Naive thymus-derived CD8-positive, alpha-beta T cell (primary cell): ENCODE results near the gene DPPA2. TPM values are rescaled to one million over a fixed set of nuclear protein-coding genes. Genes with fewer than 3 reads are reported as not detected.

ENCODE experiments used
- ATAC-seq, 2 donors: fragments of 150-1000 bp; cut with Tn5 transposase in 1 of 2; sonication (Bioruptor Pico), chemical (Tn5 transposase) in 1 of 2; 1 replicate in 1 of 2; 2 replicates in 1 of 2; pipeline ENCODE4 v1.10.0; 2021; ENCODE audit warnings: mild to moderate bottlenecking in 2 of 2, moderate library complexity in 2 of 2
- POLR2A ChIA-PET: fragments of 350-600 bp; sonication (Branson Sonifier 250); formaldehyde crosslinking; loops from one replicate; lab custom pipeline; 2021; ENCODE audit warnings: antibody characterized with exemption; lab: Charles Lee
- DNase-seq, 10 donors: peaks; one replicate each; pipeline versions ENCODE4 v3.0.0 to v3.0.0-alpha.2; 2020 to 2022
- H3K27ac Mint-ChIP-seq, 10 donors: one replicate each; pipeline ENCODE4 v1.8.0; 2020 to 2022; ENCODE audit warnings: mild to moderate bottlenecking in 10 of 10, mixed read lengths in 10 of 10, moderate library complexity in 4 of 10, inconsistent platforms in 1 of 10
- H3K27me3 Mint-ChIP-seq, 5 donors: one replicate each; pipeline ENCODE4 v1.8.0; 2021 to 2022; ENCODE audit warnings: mixed read lengths in 5 of 5
- H3K36me3 Mint-ChIP-seq, 3 donors: one replicate each; pipeline ENCODE4 v1.8.0; 2020 to 2022; ENCODE audit warnings: mixed read lengths in 3 of 3, mild to moderate bottlenecking in 2 of 3, inconsistent platforms in 1 of 3
- H3K4me1 Mint-ChIP-seq, 4 donors: one replicate each; pipeline ENCODE4 v1.8.0; 2021 to 2022; ENCODE audit warnings: mixed read lengths in 4 of 4
- H3K4me3 Mint-ChIP-seq, 10 donors: one replicate each; pipeline ENCODE4 v1.8.0; 2020 to 2022; ENCODE audit warnings: mild to moderate bottlenecking in 10 of 10, mixed read lengths in 10 of 10, moderate library complexity in 6 of 10, inconsistent platforms in 1 of 10
- H3K9me3 Mint-ChIP-seq, 9 donors: one replicate each; pipeline ENCODE4 v1.8.0; 2020 to 2022; ENCODE audit warnings: mixed read lengths in 9 of 9, mild to moderate bottlenecking in 3 of 9, inconsistent platforms in 1 of 9, moderate library complexity in 1 of 9
- polyA plus RNA-seq, 3 donors: library from polyadenylated mRNA; unstranded; fragments of 300-500 nt; fragmentation: Illumina TruSeq; gene quantifications; one replicate each; pipeline ENCODE4 v1.2.3, GENCODE V29; 2021
- total RNA-seq, 8 experiments: library from RNA in 2 of 8; stranded (reverse) in 2 of 8; gene quantifications; one replicate each; pipeline ENCODE4 v1.2.3 and lab custom pipeline; 2021 to 2026

Gene DPPA2
- total and polyA plus RNA-seq, 5 experiments from 2014 or later = not detected

GRCh38 chr3:109339197-109339596 is 22.9 kb upstream of the DPPA2 start:
- no peak for ATAC-seq
- no peak for DNase-seq
- peaks cover 5 to 18% (median 12%) of the 10 kb centered on the region in 4 donors for H3K4me1 Mint-ChIP-seq
- POLR2A ChIA-PET = no interaction called here
- no peaks in the 10 kb centered on the region for H3K9me3 Mint-ChIP-seq
- peaks cover 0 to 4% (median 0%) of the 10 kb centered on the region in 3 donors for H3K36me3 Mint-ChIP-seq
- H3K27ac Mint-ChIP-seq = no peak overlapping the region
- H3K27me3 Mint-ChIP-seq = peaks cover 14 to 30% (median 19%) of the 10 kb centered on the region in 5 donors
- no peak overlapping the region for H3K4me3 Mint-ChIP-seq

GRCh38 chr3:109338322-109338721 is 22.0 kb upstream of the DPPA2 start:
- Mint-ChIP-seq H3K4me1 (peaks cover 5 to 18% (median 12%) of the 10 kb centered on the region in 4 donors), H3K36me3 (peaks cover 0 to 4% (median 0%) of the 10 kb centered on the region in 3 donors), H3K9me3 (no peaks in the 10 kb centered on the region), H3K27ac (no peak overlapping the region), H3K27me3 (peaks cover 14 to 30% (median 19%) of the 10 kb centered on the region in 5 donors), H3K4me3 (peak overlapping the region in 1 of 10 donors; percentile 91)
- DNase-seq (no peak), ATAC-seq (no peak)
- POLR2A ChIA-PET = no interaction called here

GRCh38 chr3:109337393-109337792 is 21.1 kb upstream of the DPPA2 start, which contains the start of gene DPPA4:
TSS of gene DPPA4 (minus strand) at chr3:109337546. CDS start at chr3:109337517, 29 bp downstream.
- POLR2A ChIA-PET = no interaction called here
- no peaks in the 10 kb centered on the region for H3K9me3 Mint-ChIP-seq
- peak in 1 of 10 donors; percentile 1 for DNase-seq
- no peak for ATAC-seq
- peaks cover 14 to 30% (median 19%) of the 10 kb centered on the region in 5 donors for H3K27me3 Mint-ChIP-seq
- peaks cover 0 to 4% (median 0%) of the 10 kb centered on the region in 3 donors for H3K36me3 Mint-ChIP-seq
- peaks cover 5 to 18% (median 12%) of the 10 kb centered on the region in 4 donors for H3K4me1 Mint-ChIP-seq
- peak within 1 kb of the TSS in 6 of 10 donors; percentile 1 to 79 (median 41) for H3K27ac Mint-ChIP-seq
- peak within 1 kb of the TSS; percentile 67 to 91 (median 79) for H3K4me3 Mint-ChIP-seq

- DNase-seq (peak in 2 of 10 donors; percentile 9 to 36), ATAC-seq (peak; percentile 49 to 57)
Measured at GRCh38 chr3:109336291-109336861, 20.1 kb upstream of the DPPA2 start.

DNA sequence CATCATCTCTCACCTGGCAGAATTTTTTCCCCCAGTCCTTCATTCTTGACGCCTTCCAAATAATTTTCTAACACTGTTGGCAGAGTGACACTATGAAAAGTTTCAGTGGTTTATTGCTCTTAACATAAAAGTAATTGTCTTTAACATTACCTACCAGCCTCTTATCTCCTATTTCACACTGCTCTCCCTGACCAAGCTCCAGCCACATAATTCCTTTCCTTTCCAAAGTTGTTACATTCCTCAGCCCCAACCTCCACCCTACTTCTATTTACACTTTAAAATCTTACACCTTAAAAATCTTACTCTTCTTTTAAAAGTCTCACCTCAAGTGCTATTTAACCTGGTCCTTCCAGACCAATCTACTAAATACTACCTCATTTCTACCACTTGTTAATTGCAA is 18.3 kb upstream of the DPPA2 start:
- Mint-ChIP-seq H3K27me3 (peaks cover 14 to 30% (median 19%) of the 10 kb centered on the region in 5 donors), H3K4me3 (no peak overlapping the region), H3K4me1 (peaks cover 5 to 18% (median 12%) of the 10 kb centered on the region in 4 donors), H3K9me3 (no peaks in the 10 kb centered on the region), H3K36me3 (peaks cover 0 to 4% (median 0%) of the 10 kb centered on the region in 3 donors), H3K27ac (peak overlapping the region in 1 of 10 donors; percentile 46)
- POLR2A ChIA-PET = no interaction called here
- ATAC-seq (no peak), DNase-seq (no peak)

More at GRCh38 chr3:109336291-109336861, 20.1 kb upstream of the DPPA2 start:
- H3K27me3 Mint-ChIP-seq = peaks cover 14 to 30% (median 19%) of the 10 kb centered on the region in 5 donors
- peaks cover 5 to 18% (median 12%) of the 10 kb centered on the region in 4 donors for H3K4me1 Mint-ChIP-seq
- H3K27ac Mint-ChIP-seq = peak overlapping the region in 4 of 10 donors; percentile 1 to 72 (median 41)
- H3K36me3 Mint-ChIP-seq = peaks cover 0 to 4% (median 0%) of the 10 kb centered on the region in 3 donors
- H3K9me3 Mint-ChIP-seq = no peaks in the 10 kb centered on the region
- peak overlapping the region; percentile 67 to 91 (median 78) for H3K4me3 Mint-ChIP-seq
- POLR2A ChIA-PET = no interaction called here

- Mint-ChIP-seq H3K4me1 (peaks cover 3 to 7% (median 5%) of the 10 kb centered on the region in 4 donors), H3K36me3 (peaks cover 0 to 4% (median 0%) of the 10 kb centered on the region in 3 donors), H3K9me3 (no peaks in the 10 kb centered on the region), H3K27me3 (peaks cover 6 to 15% (median 6%) of the 10 kb centered on the region in 5 donors), H3K4me3 (no peak overlapping the region), H3K27ac (no peak overlapping the region)
- DNase-seq = no peak
- ATAC-seq = no peak
- POLR2A ChIA-PET = interaction anchor here (0.7 kb wide), 1 partner anchor 628 kb away, joined by 9 read pairs; no protein-coding TSS in a partner anchor
Measured at GRCh38 chr3:109331692-109332091, 15.4 kb upstream of the DPPA2 start.

DNA sequence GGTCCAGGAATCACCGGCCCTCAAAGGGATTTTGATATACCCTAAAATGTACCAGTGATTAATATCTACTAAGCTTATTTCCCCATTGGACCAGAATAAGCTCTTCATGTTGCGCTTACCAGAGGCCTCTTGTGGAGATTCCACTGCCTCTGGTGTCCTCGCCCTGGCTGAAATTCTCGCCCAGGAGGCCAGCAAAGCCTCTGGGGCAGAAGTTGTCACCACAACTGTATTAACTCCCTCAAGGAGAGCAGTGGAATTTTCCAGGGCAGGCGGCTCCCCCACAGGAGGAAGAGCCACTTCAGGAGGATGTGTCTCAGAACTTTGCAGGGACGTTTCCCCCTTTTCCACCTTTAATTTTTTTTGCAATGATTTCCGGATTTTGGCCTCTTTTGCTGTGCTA is 14.1 kb upstream of the DPPA2 start:
- no peak for DNase-seq
- no peak for ATAC-seq
- Mint-ChIP-seq H3K9me3 (no peaks in the 10 kb centered on the region), H3K36me3 (no peaks in the 10 kb centered on the region), H3K27me3 (peaks cover 0 to 8% (median 4%) of the 10 kb centered on the region in 5 donors), H3K4me1 (no peaks in the 10 kb centered on the region), H3K4me3 (no peak overlapping the region), H3K27ac (no peak overlapping the region)
- POLR2A ChIA-PET = no interaction called here

DNA sequence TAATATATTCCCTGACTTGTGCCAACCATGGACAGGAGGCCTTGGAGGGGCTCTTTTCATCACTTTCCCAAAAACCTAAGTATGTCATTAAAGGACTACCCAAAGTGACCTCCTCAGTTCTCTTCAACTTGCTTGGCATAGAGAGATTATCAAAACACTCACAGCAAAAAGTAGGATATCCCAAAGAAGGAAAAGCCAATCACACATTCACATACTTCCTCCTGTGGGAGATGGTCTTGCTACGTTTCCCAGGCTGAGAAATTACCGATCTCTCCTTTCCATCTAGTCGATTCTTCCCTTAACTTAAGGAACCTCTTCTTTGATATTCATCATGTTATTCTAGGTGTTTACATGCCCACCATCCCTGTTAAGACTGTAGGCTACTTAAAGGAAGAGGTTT is 11.9 kb upstream of the DPPA2 start:
- Mint-ChIP-seq H3K36me3 (no peaks in the 10 kb centered on the region), H3K27ac (no peak overlapping the region), H3K4me1 (no peaks in the 10 kb centered on the region), H3K27me3 (no peaks in the 10 kb centered on the region), H3K4me3 (no peak overlapping the region), H3K9me3 (no peaks in the 10 kb centered on the region)
- ATAC-seq (no peak), DNase-seq (no peak)
- POLR2A ChIA-PET = no interaction called here

DNA sequence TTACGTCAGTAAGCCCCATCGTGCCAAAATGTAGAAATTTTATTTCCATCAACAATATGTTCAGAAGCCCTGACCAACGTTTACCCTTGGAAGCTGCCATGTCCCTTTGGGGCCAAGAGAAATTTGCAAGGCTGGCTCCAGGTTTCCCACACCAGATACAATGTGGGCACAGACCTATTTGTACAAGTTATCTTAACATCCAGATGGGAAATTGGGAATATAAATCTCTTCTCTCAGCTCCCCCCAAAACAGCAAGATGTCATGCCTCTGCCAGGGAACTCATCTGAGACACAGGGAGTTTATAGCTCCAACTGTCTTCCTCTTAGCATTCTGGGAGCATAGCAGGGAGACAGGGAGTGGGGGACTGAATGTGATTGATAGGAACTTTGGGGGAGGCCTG is 9.3 kb upstream of the DPPA2 start:
- no peaks in the 10 kb centered on the region for H3K27me3 Mint-ChIP-seq
- POLR2A ChIA-PET = no interaction called here
- no peak overlapping the region for H3K27ac Mint-ChIP-seq

DNA sequence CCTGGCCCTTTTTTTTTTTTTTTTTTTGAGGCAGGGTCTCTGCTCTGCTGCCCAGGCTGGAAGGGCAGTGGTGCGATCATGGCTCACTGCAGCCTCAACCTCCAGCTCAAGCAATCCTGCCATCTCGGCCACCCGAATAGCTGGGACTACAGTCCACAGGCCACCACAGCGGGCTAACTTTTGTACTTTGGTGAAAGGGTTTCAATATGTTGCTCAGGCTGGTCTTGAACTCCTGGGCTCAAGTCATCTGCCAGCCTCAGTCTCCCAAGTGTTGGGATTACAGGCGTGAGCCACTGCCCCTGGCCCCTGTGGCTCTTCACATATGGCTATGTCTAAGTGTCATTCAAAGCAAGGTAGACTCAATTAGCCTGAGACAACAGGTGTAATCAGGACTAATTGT is 8.8 kb upstream of the DPPA2 start:
- Mint-ChIP-seq H3K27me3 (no peaks in the 10 kb centered on the region), H3K4me3 (no peak overlapping the region), H3K27ac (no peak overlapping the region), H3K4me1 (no peaks in the 10 kb centered on the region), H3K36me3 (no peaks in the 10 kb centered on the region), H3K9me3 (peaks cover 0 to 3% (median 0%) of the 10 kb centered on the region in 9 donors)
- ATAC-seq (no peak), DNase-seq (no peak)
- POLR2A ChIA-PET = no interaction called here

More for the DNA sequence above, 9.3 kb upstream of the DPPA2 start:
- ATAC-seq (no peak), DNase-seq (no peak)
- no peaks in the 10 kb centered on the region for H3K4me1 Mint-ChIP-seq
- H3K36me3 Mint-ChIP-seq = no peaks in the 10 kb centered on the region
- H3K9me3 Mint-ChIP-seq = peaks cover 0 to 3% (median 0%) of the 10 kb centered on the region in 9 donors
- H3K4me3 Mint-ChIP-seq = no peak overlapping the region

- peaks cover 0 to 4% (median 0%) of the 10 kb centered on the region in 3 donors for H3K36me3 Mint-ChIP-seq
- no peaks in the 10 kb centered on the region for H3K4me1 Mint-ChIP-seq
- ATAC-seq (no peak), DNase-seq (no peak)
- POLR2A ChIA-PET = no interaction called here
- H3K27ac Mint-ChIP-seq = no peak overlapping the region
- peaks cover 0 to 3% (median 0%) of the 10 kb centered on the region in 9 donors for H3K9me3 Mint-ChIP-seq
- peaks cover 0 to 2% (median 0%) of the 10 kb centered on the region in 5 donors for H3K27me3 Mint-ChIP-seq
- H3K4me3 Mint-ChIP-seq = no peak overlapping the region
Measured at GRCh38 chr3:109313061-109313460, 3.3 kb downstream of the DPPA2 start.

DNA sequence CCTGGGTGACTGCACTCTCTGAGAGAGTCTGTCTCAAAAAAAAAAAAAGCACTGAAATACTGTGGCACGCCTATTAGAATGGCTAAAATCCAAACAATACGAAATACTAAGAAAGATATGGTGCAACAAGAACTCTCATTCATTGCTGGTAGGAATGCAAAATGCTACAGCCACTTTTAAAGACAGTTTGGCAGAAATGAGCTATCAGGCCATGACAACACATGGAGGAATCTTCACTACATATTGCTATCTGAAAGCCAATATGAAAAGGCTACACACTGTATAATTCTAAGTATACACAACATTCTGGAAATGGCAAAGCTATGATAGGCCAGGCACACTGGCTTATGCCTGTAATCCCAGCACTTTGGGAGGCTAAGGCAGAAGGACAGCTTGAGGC is 18.8 kb downstream of the DPPA2 start:
- Mint-ChIP-seq H3K9me3 (peaks cover 0 to 2% (median 0%) of the 10 kb centered on the region in 9 donors), H3K4me1 (no peaks in the 10 kb centered on the region), H3K36me3 (no peaks in the 10 kb centered on the region), H3K27me3 (peaks cover 0 to 3% (median 0%) of the 10 kb centered on the region in 5 donors), H3K4me3 (no peak overlapping the region), H3K27ac (no peak overlapping the region)
- no peak for DNase-seq
- POLR2A ChIA-PET = no interaction called here
- no peak for ATAC-seq

- no peak overlapping the region for H3K27ac Mint-ChIP-seq
Measured at GRCh38 chr3:109284071-109284470, 32.2 kb downstream of the DPPA2 start.

More at GRCh38 chr3:109284071-109284470, 32.2 kb downstream of the DPPA2 start:
- Mint-ChIP-seq H3K4me3 (no peak overlapping the region), H3K36me3 (no peaks in the 10 kb centered on the region), H3K27me3 (peaks cover 0 to 4% (median 3%) of the 10 kb centered on the region in 5 donors), H3K4me1 (no peaks in the 10 kb centered on the region), H3K9me3 (no peaks in the 10 kb centered on the region)
- POLR2A ChIA-PET = interaction anchor here (0.6 kb wide), 1 partner anchor 18 kb away, joined by 3 read pairs; no protein-coding TSS in a partner anchor
- DNase-seq (no peak), ATAC-seq (no peak)
